Fibroblast of peridontal ligament (primary cell): ENCODE data around the gene DUOXA1.
"Not testable (repeated sequence)": the region's sequence is repeated elsewhere in the genome, so short reads cannot be mapped to it uniquely, and the experiment has no call there.

Source experiments
- DNase-seq: peaks from one replicate; pipeline ENCODE4 v3.0.0-alpha.2; 2010; ENCODE audit errors: extremely low read depth

Gene DUOXA1

GRCh38 chr15:45112591-45113379 lies 16.9 kb downstream of the DUOXA1 start:
- no peak for DNase-seq

- DNase-seq = no peak
These were observed 17.5 kb downstream of the DUOXA1 start for GRCh38 chr15:45112143-45112590.

- DNase-seq = no peak
These were observed 18.1 kb downstream of the DUOXA1 start for GRCh38 chr15:45111390-45112142.

- DNase-seq = no peak
These were observed 19.3 kb downstream of the DUOXA1 start for GRCh38 chr15:45110256-45110820.

DNA sequence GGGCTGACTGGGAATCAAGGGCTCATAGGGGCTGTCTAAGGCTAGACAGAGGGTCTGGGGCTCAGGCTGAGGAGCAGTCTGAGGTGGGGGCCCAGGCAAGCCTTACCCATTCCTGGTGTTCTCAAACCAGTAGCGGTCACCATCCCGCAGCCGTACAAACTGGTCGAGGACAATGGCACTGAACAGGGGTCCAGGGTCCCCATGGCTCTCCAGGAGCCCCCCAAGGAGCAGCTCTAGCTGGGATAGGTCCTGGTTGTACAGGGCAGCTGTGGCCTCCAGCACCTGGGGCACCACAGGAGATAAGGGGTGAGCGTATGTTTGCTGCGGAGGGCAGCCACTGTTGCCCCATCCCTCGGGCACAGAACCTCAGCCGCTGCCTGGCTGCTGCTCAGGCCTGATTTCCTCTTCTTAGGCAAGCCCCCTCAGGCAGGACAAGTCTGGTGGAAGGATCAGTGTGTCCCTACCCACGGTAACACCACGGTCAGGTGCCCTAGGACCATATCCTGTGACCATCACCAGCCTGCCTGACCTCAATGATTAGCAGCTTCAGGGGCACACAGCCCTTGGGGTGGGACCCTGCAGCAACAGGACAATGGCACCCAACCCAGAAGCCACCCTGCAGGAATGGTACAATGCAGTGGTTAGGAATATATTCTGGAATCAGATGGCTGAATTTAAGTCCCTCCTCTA lies 21.6 kb downstream of the DUOXA1 start:
- no peak for DNase-seq

DNA sequence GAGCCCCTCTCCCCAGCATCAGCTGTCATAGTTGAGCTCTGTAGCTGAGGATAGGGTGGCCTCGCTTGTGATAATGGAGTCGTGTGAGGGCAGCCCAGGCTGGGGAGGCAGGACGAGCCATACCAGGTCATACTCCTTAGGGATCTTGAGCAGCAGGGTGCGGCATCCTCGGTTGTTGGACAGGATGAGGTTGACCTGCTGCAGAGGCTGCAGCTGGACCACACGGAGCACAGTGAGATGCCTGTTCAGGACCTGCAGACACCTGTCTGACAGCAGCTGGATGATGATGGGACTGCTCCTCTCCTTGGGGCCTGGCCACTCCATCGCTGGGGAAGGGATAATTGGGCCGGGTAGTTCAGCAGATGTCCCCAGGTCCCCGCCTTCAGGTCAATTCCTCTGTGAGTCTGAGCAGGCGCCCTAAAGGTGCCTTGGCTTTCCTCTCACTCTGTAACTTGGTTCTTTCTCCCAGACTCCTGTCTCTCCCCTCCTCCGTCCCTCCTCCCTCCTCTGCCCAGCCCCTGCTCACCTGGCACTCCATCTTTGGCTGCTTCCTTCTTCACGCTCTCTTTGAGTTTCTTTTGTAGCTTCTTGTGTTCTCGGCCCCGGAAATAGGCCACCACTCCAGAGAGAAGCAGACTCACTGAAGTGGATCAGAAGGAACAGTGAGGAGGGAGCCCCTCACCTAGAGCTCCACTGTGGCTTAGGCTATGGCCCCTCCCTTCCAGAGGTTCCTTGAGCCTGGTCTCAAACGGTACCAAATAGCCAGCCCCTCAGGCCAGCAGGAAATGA lies 23.5 kb downstream of the DUOXA1 start:
- DNase-seq = no peak

GRCh38 chr15:45105586-45105985 lies 24.1 kb downstream of the DUOXA1 start:
- DNase-seq = no peak

DNA sequence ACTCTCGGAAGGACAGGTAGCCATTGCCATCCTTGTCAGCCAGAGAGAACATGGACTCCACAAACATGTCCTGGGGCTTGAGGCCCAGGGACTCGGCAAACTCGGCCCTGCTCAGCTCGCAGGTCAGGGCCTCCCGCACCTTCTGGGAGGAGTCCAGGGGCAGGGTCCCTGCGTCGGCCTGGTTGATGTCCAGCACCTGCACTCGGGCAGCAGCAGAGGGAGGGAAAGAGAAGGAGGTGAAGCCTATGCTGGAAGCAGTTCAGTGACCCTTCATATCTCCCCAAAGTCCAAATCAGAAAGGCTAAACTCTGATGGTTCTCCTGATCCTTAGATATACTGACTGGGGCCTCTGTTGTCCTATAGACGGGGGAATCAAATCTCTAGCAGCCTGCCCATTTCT lies 25.5 kb downstream of the DUOXA1 start:
- DNase-seq = not testable (repeated sequence)

- DNase-seq = no peak
These were observed 27.5 kb downstream of the DUOXA1 start for GRCh38 chr15:45102226-45102625.

DNA sequence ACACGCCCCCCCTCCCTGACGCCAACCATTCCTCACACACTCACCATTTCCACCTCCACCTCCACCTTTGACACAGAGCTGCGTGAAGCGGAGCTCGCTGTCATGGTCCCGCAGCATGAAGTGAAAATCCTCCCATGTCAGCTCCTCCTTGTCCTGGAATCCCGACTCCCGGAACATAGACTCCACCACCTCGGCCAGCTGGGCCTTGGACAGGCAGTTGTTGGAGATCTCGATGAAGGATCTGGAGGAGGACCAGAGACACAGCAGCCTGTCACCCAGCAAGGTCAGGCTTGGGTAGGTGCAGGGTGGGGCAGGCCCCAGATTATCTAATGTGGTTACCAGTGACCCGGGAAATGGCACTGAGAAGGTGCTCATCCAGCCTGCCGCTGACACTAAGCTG lies 27.9 kb downstream of the DUOXA1 start:
- DNase-seq = no peak

- DNase-seq = no peak
These were observed 28.6 kb downstream of the DUOXA1 start for GRCh38 chr15:45100884-45101625.

- DNase-seq = no peak
These were observed 30.0 kb downstream of the DUOXA1 start for GRCh38 chr15:45099549-45100165.

DNA sequence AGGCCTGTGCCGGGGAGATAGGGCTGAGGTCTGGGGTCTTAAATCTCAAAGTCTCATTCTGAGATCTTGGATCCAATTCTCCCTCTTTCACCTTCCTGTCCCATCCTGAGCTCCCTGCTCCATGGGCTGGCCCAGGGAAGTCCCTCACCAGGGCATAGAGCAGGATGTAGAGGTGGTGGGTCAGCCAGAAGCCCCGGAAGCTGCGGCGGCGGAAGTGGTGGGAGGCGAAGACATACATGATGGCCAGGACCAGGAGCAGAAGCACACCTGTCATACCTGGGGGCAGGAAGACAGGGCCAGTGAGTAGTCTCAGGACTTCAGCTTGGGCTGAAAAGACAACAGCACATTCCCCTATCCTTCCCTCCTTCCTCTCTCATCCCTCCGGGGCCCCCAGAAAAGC lies 32.2 kb downstream of the DUOXA1 start:
- no peak for DNase-seq

GRCh38 chr15:45095661-45096060 lies 34.0 kb downstream of the DUOXA1 start:
- DNase-seq = no peak

DNA sequence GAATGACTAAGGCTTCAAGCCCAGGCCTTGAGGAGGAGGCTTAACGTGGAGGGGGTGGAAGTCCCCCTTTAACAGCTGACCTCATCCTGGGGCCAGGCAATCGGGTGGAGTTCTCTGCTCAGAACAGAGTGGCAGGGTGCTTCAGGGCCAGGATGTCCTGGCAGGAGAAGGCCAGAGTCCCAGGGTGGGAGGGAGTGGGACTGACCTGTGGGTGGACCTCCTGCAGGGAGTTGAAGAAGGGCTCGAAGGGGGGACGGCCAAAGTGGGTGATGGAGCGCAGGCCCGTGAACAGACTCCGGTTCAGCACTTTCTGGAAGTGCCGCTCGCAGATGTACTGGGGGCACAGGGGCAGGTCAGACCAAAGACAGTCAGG lies 35.3 kb downstream of the DUOXA1 start:
- DNase-seq = no peak

DNA sequence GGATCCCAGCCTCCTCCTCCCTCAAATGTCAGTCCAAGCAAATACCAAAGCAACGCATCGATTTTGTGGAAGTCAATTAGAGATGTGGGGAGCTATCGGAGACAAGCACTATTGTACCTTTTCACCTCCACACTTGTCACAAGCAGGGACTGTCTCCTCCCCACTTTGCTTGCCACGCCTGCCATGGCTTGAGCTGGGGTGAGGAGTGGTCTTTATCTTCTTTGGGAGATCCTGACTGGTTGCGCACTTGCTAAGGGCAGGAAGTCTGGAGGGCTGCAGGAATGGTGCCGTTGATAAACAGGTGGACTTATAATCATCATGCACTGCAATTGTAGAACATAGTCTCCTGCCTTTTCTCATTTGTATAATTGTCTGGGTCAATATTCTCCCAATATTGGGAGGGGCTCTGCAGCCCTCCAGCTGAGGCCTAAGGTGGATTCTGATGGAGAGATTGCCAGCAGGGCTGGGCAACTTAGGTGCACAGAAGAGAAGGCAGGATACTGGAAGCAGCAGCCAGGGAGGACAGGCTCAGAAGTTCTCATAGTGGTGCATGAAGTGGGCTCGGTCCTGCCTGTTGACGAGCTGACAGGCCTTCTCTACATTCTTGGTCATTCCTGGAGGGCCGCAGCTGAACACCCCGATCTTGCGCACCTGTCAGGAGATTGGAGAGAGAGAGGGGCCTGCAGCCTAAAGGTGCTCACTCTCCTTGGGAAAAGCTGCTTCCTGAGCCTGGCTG lies 35.9 kb downstream of the DUOXA1 start:
- no peak for DNase-seq

- DNase-seq = no peak
These were observed 36.7 kb downstream of the DUOXA1 start for GRCh38 chr15:45093013-45093412.

GRCh38 chr15:45091576-45091975 lies 38.1 kb downstream of the DUOXA1 start:
- no peak for DNase-seq

- DNase-seq = peak; percentile 47
These were observed 38.5 kb downstream of the DUOXA1 start for GRCh38 chr15:45091161-45091560.
